C1 segment of cervical spinal cord (tissue), 14 donors: ENCODE data around the gene PTMA.
"Not testable (repeated sequence)": the region's sequence is repeated elsewhere in the genome, so short reads cannot be mapped to it uniquely, and the experiment has no call there.

Experiments used
- DNase-seq, 14 donors: peaks; one replicate each; lab custom pipeline; 2025; lab: John Stamatoyannopoulos, UW

PTMA gene

DNA sequence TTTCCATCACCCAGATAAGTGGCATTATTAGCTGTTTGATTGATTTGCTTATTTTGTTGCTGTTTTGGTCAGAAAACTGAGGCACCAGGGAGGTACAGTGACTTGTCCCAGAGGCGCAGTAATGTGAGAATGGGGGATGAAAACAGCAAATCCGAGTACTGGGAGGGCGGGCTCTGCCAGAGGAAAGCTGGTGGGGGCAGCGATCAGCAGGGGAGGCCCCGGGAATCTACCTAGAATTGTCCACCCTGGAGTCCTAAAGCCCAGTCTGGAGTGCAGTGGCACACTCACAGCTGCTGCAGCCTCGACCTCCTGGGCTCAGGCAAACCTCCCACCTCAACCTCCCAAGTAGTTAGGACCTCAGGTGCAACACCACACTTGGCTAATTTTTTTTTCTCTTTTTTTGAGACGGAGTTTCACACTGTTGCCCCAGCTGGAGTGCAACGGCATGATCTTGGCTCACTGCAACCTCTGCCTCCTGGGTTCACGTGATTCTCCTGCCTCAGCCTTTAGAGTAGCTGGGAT, 17.0 kb upstream of the PTMA start:
- DNase-seq, result no peak

DNA sequence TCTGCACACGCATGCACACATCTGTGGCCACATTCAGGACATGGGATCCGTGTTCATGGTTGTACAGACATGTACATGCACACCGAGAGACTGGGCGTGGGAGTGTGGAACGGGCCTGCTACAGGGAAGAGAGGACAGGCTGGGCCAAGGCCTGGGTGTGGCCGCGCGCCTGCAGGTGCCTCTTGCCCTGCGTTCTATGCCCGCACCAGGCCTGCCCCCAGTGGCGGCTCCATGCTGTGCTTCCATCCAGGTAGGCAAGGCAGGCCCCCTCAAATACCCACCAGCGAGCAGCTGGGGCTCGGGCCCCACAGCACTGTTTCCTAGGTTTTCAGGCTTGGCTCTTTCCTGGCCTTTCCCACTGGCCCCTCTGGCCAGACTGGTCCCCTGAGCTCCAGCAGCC, 15.5 kb upstream of the PTMA start:
- DNase-seq, result no peak

DNA sequence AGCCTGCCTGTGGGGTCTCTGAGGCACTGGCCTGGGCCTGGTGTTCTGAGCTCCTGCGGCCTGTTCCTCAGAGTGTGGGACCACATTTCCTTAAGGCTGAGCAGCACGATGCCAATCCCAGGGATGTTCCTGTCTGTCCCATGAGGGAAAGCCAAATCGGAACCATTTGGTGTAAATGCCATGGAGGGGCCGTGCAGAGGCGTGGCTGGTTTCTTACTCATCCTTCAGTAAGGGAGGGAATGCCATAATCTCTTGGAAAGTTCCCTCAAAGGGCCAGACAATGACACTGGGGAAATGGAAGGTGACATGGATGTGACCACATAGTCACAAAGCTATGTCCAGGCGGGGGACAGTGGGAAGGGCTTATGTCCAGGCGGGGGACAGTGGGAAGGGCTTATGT, 14.4 kb upstream of the PTMA start:
- no peak for DNase-seq

DNA sequence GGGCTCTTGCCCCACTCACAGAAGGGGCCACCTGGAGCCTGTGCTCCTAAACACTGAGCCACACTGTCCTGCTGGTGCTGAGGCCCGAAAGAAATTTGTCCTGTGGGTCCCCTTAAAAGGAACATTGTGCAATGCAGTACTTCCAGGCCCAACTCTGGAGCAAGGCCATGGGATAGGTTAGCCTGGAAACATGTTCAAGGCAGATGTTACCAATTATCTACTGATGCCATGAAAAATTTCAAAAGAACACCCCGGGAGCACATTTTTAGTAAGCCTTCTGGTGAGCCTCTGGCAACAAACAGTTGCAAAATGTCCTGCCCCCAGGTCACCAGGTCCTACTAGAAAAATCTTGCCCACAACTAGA, 12.3 kb upstream of the PTMA start:
- DNase-seq, result no peak

DNA sequence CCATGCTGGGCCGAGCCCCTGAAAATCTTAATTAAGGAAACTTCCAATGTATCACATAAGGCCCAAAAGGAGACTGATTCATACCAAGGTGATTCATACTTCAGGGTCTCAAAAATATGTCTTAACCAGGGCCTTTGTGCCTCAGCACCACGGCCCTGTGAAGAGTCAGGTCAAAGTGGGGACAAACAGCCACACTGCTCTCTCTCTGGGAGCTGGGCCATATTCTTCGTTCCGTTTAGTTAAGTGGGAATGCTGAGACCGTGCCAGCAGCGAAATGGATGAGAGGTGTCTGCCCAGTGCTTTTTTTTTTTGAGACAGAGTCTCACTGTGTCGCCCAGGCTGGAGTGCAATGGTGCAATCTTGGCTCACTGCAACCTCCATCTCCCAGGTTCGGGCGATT, 9.3 kb upstream of the PTMA start:
- peak in 3 of 14 donors; percentile 23 to 64 (median 25) for DNase-seq

DNA sequence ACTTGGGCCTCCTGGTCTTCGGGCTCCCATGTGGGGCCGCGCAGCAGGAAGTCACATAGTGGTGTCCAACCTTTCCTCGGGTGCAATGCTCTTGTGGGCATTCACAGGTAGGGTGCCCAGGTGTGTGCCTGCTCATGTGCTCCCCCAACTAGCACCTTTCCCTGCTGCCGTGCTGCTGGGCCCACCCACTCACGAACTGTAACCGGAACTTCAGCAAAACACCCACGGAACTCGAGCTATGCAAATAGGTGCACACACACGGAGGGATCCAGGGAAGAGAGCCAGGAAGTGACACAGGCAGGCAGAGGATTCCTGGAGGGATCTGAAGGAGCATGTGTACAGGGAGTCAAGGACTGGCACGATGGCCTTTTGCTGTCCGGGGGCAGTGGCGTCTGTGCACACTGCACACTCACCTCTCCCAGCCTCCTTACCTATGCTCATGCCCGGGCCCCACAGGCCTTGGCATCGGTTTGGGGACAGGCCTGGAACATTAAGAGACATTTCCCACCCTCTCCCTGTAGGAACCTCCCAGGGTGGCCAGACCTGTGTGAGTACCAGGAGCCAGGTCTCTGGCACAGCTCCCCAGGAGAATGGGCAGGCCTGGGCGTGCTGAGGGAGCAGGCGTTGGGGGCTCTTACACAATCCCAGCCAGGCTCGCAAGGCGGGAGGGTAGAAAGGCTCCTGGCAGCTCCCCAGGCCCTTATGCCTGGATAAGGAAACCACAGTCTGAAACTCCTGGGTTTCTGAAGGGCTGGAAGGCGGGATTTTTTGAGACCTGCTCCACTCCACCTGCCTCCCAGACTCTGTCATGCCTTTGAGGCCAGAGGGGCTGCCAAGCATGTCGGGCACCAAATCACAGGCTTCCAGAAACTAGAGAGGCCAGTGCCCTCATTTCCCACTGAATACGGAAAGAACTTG, 6.6 kb upstream of the PTMA start:
- DNase-seq, result peak in 3 of 14 donors; percentile 16 to 44 (median 17)

DNA sequence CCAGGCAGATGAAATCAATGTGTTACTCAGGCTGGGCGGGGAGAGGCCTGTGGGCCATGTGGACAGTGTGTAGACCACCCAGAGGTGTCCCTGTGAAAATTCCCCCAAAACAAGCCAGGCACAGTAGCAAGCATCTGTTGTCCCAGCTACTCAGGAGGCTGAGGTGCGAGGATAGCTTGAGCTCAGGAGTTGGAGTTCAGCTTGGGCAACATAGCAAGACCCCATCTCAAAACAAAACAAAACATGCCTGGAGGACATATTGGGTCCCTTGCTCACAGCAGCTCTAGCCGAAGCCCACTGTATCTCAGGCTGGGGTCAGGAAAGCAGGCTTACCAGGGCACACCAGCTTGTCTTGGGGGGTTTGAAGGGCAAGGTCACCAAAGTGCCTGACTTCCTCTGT, 4.3 kb upstream of the PTMA start:
- DNase-seq, result no peak

DNA sequence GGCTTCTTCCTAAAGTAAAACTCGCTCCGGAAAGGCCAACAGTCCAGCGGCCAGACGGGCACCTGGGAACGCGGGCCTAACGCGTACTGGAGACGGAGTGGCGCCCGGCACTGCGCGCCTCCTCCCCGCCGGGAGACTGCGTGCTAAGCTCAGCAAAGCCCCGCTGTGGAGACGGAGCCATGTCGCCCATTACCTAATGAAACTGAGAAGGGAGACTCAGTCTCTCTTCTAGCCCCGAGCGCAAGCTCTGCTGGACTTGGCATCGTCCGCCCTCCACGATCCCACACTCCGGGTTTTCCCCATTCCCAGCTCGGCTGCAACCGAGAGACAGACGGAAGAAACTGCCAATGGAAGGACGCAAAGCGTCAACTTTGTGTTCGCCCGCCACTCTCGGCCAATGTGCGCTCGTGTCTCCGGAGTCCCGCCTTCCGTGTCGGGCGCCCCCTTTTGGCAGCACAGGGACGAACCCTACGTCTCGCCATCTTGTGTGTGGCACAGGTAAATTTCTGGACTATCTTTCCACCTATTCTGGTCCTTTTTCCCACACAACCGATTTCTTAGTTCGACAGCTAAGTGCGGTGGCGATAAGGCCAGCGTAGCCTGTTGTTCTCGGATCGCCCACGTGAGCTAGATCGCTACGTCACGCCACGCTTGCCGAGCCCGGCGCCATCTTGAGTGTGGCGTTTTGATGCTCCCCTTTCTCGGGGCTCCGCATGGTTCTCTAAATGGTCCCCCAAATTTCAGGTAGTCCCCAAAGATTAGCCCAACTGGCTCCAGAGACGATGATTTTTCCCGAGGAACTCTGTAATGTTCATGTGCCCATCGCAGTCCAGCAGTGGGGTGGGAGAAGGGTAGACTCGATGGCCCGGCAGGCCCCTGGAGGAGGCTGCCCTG, 1.3 kb upstream of the PTMA start:
- peak; percentile 80 to 98 (median 95) for DNase-seq

DNA sequence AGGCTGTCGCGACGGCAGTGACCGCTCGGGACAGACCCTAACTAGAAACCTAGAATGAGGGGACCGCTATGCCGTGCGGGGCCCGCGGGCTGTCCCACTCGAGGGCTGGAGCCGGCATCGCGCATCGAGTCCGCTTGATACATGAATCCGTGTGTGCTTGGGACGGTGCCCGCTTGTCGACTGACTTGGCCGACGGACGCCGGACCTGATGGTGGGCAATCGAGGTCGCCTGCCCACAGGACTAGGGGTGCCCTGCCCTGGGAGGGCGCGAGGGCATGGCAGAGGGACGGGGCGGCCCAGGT, 749 bp upstream of the PTMA start:
- DNase-seq, result peak in 3 of 14 donors; percentile 79 to 91 (median 90)

DNA sequence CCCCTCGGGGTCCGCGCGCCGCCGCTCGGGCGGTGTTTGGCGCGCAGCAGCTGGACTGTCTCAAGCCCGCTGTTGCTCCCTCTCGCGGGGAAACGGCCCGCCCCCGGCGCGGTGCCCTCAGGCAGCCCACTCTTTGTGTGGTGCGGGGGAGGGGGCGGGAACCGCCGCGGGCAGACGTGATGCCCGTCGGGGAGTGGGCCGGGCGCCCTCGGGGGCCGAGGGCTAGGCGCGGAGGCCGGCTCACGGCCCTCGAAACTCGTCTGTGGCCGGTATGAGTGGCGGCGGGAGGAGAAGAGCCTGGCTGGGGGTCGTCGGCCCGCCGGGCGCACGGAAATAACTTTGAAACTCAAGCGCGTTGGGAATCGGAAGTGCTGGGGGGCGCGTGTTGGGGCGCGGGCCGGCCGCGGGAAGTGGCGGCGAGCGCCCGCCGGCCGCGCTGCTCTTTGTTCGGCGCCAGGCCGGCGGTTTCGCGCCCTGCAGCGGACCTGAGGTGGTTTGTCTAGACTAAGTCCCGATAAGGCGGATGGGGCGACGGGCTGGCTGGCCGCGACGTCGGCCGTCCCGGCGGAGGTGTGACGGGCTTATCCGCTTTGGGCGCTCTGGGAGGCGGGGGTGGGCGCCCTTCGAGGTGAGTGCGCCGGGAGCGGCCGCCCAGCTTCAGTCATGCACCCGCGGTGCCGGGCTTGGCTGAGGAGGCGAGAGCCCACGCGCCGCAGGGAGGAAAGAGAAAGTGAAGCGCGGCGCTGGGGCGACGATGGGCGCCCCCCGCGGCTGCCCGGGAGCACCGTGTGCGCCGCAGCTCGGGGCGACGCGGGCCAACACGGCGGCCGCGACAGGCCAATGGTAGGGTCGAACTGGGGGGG, 679 bp downstream of the PTMA start:
- DNase-seq, result peak in 3 of 14 donors; percentile 59 to 69 (median 59)

DNA sequence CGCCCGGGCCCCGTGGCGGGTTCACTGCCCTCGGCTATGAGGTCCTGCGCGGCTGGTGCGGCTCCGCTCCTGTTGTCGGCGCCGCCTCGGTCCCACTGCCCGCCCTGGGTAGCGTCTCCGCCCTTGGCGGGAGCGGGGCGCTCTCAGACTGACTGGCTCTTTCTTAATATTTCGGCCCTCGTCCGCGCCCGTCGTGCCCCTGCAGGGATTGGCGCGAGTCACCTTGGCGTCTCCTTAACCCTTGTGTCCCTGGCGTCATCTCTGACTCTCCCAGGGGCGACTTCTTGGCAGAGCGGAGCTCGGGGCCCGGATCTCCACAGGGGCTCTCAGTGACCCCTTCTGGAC, 1.3 kb downstream of the PTMA start:
- peak in 4 of 14 donors; percentile 55 to 80 (median 68) for DNase-seq

DNA sequence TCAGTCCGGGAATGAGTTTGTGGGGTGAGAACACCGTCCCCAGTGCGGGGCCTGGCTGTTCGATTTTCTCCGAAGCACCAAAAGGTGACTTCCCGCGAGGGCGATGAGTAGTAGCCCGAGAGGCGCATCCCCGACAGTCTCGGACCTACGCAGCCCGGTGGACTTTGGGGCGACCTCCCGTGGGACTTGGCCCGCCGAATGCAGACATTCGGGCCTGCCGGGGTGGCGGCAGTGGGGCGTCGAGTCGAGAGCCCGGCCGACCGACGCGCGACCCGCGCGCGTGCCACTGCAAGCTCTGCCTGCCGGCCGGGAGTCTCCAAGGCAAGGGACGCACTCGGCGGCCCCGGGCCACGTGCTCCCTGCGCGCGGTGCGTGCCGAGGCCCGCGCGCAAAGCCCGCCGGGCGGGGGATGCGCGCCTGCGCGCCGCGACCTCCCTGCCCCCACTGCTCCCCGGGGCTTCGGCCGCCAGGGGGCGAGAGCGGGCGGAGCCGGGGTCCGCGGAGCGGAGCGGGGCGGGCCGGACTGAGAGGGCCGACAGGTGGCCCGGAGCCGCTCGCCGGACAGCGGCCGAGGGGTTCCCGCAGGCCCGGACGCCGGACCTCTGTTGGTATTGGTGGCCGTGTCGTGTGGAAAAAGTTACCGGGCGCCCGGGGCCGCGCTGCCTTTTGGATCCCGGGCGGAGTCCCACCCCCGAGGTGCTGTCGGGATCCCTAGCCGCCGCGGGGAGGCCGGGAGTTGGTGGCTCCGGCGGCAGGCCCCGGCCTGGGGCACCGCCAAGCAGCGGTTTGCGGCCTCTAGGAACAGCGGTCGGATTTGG, 1.9 kb downstream of the PTMA start:
- peak; percentile 29 to 94 (median 78) for DNase-seq

DNA sequence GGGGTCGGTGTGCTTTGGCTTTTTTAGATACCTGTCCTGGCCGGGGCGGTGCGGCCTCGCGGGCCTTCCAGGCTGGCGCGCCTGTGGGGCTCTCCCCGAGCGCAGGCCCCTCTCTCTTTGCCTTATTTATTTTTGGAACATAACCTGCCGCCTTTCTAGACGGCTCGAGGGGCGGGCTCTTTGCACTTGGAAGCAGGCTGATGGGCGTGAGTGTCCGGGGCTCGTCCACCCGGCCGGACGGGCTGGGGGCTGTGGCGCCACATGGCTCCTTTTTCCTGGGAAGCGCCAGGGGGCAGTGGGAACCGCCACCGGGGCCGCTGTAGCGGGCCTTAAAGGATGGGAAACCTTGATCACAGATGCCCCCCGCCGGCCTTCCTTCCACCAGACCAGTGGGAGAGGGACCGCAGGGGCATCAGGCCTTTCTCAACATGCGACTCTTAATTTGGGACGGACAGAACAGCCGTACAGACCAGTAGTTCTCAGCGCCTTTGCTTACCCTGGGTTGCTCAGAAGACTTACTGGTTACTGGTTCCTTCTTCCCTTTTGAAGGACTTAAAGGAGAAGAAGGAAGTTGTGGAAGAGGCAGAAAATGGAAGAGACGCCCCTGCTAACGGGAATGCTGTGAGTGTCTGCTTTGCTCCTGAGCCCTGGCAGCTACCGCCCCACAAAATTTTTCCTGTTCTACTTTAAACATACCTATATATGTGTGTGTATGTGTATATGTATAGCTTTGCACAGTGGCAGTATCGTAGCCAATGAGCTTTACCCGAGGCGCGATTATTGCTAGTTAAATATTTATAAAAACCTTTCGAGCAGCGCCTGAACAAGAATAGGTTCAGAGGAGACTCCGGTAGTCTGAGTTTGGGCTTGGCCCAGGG, 2.7 kb downstream of the PTMA start:
- DNase-seq, result peak in 7 of 14 donors; percentile 27 to 58 (median 44)

DNA sequence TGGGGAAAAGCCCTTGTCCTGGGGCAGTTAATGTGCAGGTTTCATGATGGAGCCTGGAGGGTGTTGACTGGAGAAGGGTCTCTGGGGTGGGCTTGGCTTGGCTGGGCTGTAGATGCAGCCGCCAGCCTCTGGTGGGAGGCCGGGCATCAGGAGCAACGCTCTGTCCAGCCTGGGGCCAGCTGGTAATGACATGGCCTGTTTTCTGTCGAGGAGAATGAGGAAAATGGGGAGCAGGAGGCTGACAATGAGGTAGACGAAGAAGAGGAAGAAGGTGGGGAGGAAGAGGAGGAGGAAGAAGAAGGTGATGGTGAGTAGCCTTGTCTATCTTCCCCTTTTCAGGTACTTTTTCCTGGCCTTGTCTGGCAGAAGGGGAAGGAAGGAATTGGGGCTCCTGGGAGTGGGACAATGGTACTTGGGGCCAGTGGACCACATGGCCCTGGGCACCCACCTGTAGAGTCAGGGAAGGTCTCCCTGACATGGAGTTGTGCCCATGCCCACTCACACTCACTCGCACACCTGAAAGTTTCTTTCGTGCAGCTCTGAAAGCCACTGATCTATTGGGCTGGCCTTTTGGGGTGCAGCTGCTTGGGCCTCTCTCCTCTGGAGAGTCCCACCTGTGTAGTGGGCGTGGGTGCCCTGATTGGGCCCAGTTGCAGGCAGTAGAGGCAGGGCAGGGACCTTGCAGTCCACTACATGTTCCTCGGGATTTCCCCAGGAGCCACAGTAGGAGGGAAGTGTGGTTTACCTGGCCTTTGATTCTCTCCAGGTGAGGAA, 3.5 kb downstream of the PTMA start:
- peak in 1 of 14 donors; percentile 21 for DNase-seq

DNA sequence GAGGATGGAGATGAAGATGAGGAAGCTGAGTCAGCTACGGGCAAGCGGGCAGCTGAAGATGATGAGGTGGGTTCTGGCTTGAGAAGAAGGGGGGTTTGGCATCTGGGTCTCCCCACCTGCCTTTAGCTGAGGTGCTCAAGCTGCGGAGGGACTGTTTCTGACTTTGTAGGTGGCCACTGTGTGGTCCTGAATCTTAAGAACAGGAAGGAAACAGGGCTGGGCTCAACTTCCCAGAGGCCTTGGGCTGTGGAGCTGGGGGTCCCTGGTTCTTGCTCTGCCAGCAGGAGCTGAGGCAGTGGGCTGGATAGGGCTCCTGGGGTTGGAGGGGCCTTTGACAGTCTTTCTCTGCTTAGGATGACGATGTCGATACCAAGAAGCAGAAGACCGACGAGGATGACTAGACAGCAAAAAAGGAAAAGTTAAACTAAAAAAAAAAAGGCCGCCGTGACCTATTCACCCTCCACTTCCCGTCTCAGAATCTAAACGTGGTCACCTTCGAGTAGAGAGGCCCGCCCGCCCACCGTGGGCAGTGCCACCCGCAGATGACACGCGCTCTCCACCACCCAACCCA, 4.2 kb downstream of the PTMA start:
- not testable (repeated sequence) for DNase-seq

DNA sequence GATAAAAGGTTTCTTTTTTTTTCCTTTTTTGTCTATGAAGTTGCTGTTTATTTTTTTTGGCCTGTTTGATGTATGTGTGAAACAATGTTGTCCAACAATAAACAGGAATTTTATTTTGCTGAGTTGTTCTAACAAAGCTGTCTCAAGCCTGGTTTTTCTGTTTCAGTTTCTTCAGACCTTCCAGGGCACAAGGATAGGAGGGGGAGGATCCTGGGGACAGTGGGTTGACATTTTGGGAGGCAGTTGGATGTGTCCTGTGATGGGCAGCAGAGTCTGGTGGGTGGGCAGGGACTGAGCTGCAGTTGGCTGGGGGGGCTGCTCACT, 5.0 kb downstream of the PTMA start:
- DNase-seq, result not testable (repeated sequence)

DNA sequence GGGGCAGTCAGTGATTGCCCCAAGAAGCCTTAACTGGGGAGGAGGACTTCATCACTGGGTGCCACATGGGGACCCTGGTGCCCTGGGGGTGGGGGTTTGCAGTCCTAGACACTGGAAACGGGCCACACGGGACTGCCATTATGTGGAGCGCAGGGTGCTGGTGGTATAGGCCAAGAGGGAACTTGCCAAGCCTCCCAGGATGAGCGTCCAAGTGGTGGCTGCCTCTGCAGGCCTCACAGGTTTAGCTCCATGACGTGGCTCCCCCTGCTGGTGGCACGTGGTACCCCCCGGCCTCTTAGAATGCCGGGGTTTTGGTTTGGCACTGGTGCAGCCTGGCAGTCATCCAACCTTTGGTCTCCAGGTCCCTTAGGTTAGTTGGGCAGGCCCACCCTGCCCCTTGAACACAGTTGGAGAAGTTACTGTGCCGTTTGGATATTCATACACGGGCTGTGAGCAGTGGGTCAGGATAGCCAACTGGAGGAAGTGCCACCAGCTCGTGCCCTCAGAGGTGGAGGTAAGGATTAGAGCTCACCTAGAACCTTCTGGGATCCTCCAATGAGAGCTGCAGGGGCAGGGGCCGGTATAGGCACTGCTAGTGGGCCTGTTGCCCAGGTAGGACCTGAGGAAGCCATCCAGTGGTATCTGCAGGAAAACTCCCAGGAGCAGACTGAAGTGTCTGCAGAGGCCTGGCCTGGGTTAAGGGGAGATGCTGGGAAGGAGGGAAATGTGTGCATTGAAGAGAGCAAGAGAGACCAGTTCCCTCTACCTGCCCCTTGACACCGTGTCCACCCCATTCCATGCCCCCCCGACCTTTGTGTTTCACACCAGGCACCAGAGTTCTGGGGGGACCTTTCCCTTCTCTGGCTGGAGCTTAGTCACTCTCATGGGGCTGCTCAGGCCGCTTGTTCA, 5.7 kb downstream of the PTMA start:
- peak in 12 of 14 donors; percentile 51 to 76 (median 62) for DNase-seq
